HepG2 (cell line): ENCODE results near the gene MYOF. TPM values are rescaled to one million over a fixed set of nuclear protein-coding genes. Genes with fewer than 3 reads are reported as not detected.
A peak's percentile ranks its signal among the peaks of the same experiment; 100 is the strongest.

ENCODE experiments used
- ATAC-seq: fragments of 200-7000 bp; cut with Tn5 transposase; 3 replicates; pipeline ENCODE4 v1.9.1; 2020; ENCODE audit warnings: mild to moderate bottlenecking, moderate library complexity
- BruUV-seq: library from RNA; stranded (reverse); fragments of 400-500 nt; replicated peaks from 2 replicates; lab custom pipeline; 2021; lab: Mats Ljungman, UMichigan
- CTCF ChIA-PET: fragments of 300-600 bp; formaldehyde crosslinking; extraction: SDS; loops from one replicate; lab custom pipeline; 2021; ENCODE audit warnings: low total read pairs, inconsistent platforms, low intra/inter-chr PET ratio; lab: Yijun Ruan, JAX
- POLR2A ChIA-PET: fragments of 350-600 bp; sonication (Branson Sonifier 250); formaldehyde crosslinking; loops from one replicate; lab custom pipeline; 2020; ENCODE audit warnings: antibody characterized with exemption, inconsistent platforms; lab: Yijun Ruan, JAX
- DNase-seq: peaks from one replicate; pipeline ENCODE4 v3.0.0-alpha.2; 2015; ENCODE audit warnings: low spot score
- FAIRE-seq: peaks from 3 replicates; lab custom pipeline; 2011; peaks lifted over from hg19 to GRCh38; lab: Jason Lieb, UNC
- H2AFZ ChIP-seq: one replicate; pipeline ENCODE4 v1.6.1; 2011; ENCODE audit warnings: low read length, inconsistent platforms
- H3K27ac ChIP-seq: fragments of 300-600 bp; 3 replicates; pipeline ENCODE4 v1.8.0; 2011; ENCODE audit warnings: mixed run types, mild to moderate bottlenecking, mixed read lengths, low read length, inconsistent platforms; ENCODE audit not compliant: insufficient read depth; ENCODE audit errors: extremely low read length
- H3K27me3 ChIP-seq, 2 experiments: fragments of 200-600 bp in 1 of 2; 2 replicates in 1 of 2; 3 replicates in 1 of 2; pipeline versions ENCODE4 v1.6.0 to v1.8.0; 2011; ENCODE audit warnings: low read length in 2 of 2, mild to moderate bottlenecking in 2 of 2, moderate library complexity in 2 of 2, inconsistent platforms in 1 of 2; ENCODE audit not compliant: insufficient read depth in 2 of 2, control insufficient read depth in 1 of 2
- H3K36me3 ChIP-seq, 2 experiments: fragments of 200-600 bp in 1 of 2; replicated peaks in 1 of 2; 2 replicates in 1 of 2; 3 replicates in 1 of 2; pipeline versions ENCODE4 v1.5.1 to v1.8.0; 2011; ENCODE audit warnings: low read length in 2 of 2, inconsistent platforms in 1 of 2; ENCODE audit not compliant: insufficient read depth in 2 of 2, control insufficient read depth in 1 of 2
- H3K4me1 ChIP-seq: 2 replicates; pipeline ENCODE4 v1.5.1; 2012; ENCODE audit warnings: low read length, inconsistent platforms; ENCODE audit not compliant: insufficient read depth
- H3K4me2 ChIP-seq: 2 replicates; pipeline ENCODE4 v1.6.0; 2011; ENCODE audit warnings: low read depth, low read length, inconsistent platforms
- H3K4me3 ChIP-seq, 3 experiments: fragments of 200-600 bp in 1 of 3; sonication (generic), shearing (Covaris generic) in 1 of 3; replicated peaks in 1 of 3; 2 replicates each; pipeline ENCODE4 v1.5.1; 2011 to 2016; ENCODE audit warnings: low read length in 3 of 3, inconsistent platforms in 2 of 3, low read depth in 2 of 3, mild to moderate bottlenecking in 2 of 3, control low read depth in 1 of 3, mixed read lengths in 1 of 3; ENCODE audit not compliant: insufficient read depth in 1 of 3
- H3K79me2 ChIP-seq: one replicate; pipeline ENCODE4 v1.6.1; 2011; ENCODE audit warnings: low read length, inconsistent platforms; ENCODE audit not compliant: insufficient read depth
- H3K9ac ChIP-seq: 2 replicates; pipeline ENCODE4 v1.6.0; 2011; ENCODE audit warnings: mild to moderate bottlenecking, low read depth, low read length, inconsistent platforms; ENCODE audit not compliant: insufficient read depth
- H3K9me3 ChIP-seq: 2 replicates; pipeline ENCODE4 v1.5.1; 2012; ENCODE audit warnings: mild to moderate bottlenecking, low read length
- H4K20me1 ChIP-seq: 2 replicates; pipeline ENCODE4 v1.6.0; 2011; ENCODE audit warnings: inconsistent platforms, mild to moderate bottlenecking, low read length, moderate library complexity; ENCODE audit not compliant: insufficient read depth
- ARID4A ChIP-seq: sonication (generic); formaldehyde crosslinking; IDR thresholded peaks from 2 replicates; pipeline ENCODE4 v1.5.0; 2020; ENCODE audit warnings: mild to moderate bottlenecking, missing genetic modification reagents, borderline replicate concordance
- CCDC6 ChIP-seq: sonication (generic); formaldehyde crosslinking; IDR thresholded peaks from 2 replicates; pipeline ENCODE4 v1.8.1; 2022; ENCODE audit warnings: mild to moderate bottlenecking, missing genetic modification reagents, moderate library complexity
- CSRNP1 ChIP-seq: sonication (generic); formaldehyde crosslinking; IDR thresholded peaks from 2 replicates; pipeline ENCODE4 v1.8.1; 2023; ENCODE audit warnings: mild to moderate bottlenecking, missing genetic modification reagents
- FOXP4 ChIP-seq: sonication (generic); formaldehyde crosslinking; IDR thresholded peaks from 2 replicates; pipeline ENCODE4 v1.4.0; 2020; ENCODE audit warnings: missing genetic modification reagents
- GABPA ChIP-seq, 2 experiments: IDR thresholded peaks; 2 replicates each; pipeline ENCODE4 v1.6.1; 2011 to 2016; ENCODE audit warnings: low read depth in 2 of 2, low read length in 1 of 2, missing biosample characterization in 1 of 2, missing genetic modification characterization in 1 of 2
- KDM5B ChIP-seq: sonication (generic); formaldehyde crosslinking; IDR thresholded peaks from 2 replicates; pipeline ENCODE4 v1.4.0; 2020; ENCODE audit warnings: missing genetic modification reagents, mild to moderate bottlenecking, borderline replicate concordance
- MED13 ChIP-seq: sonication (generic); formaldehyde crosslinking; IDR thresholded peaks from 2 replicates; pipeline ENCODE4 v1.5.0; 2020; ENCODE audit warnings: missing genetic modification reagents
- SETDB1 ChIP-seq: sonication (generic); formaldehyde crosslinking; IDR thresholded peaks from 2 replicates; pipeline ENCODE4 v1.5.1; 2020; ENCODE audit warnings: missing genetic modification reagents, mild to moderate bottlenecking, borderline replicate concordance
- ZNF30 ChIP-seq: sonication (generic); formaldehyde crosslinking; IDR thresholded peaks from 2 replicates; pipeline ENCODE4 v1.5.0; 2020; ENCODE audit warnings: mild to moderate bottlenecking, missing genetic modification reagents
- ZNF430 ChIP-seq: sonication (generic); formaldehyde crosslinking; IDR thresholded peaks from 2 replicates; pipeline ENCODE4 v1.9.0; 2021; ENCODE audit warnings: mild to moderate bottlenecking, missing genetic modification reagents
- ZNF557 ChIP-seq: sonication (generic); formaldehyde crosslinking; IDR thresholded peaks from 2 replicates; pipeline ENCODE4 v1.4.0; 2020; ENCODE audit warnings: missing genetic modification reagents
- ZNF558 ChIP-seq: sonication (generic); formaldehyde crosslinking; IDR thresholded peaks from 2 replicates; pipeline ENCODE4 v1.9.0; 2022; ENCODE audit warnings: mild to moderate bottlenecking, missing genetic modification reagents, borderline replicate concordance
- ZNF639 ChIP-seq: conservative IDR thresholded peaks from 2 replicates; pipeline ENCODE4 v1.6.1; 2018; ENCODE audit warnings: missing genetic modification reagents
- ZNF713 ChIP-seq: sonication (generic); formaldehyde crosslinking; IDR thresholded peaks from 2 replicates; pipeline ENCODE4 v1.4.0; 2020; ENCODE audit warnings: mild to moderate bottlenecking, missing genetic modification reagents
- WGBS: methylation state at CpG from one replicate; pipeline ENCODE4 v1.1.6; 2017; ENCODE audit warnings: low lambda C conversion rate; 5-methylcytosine and 5-hydroxymethylcytosine counted together
- in situ Hi-C: cut with HindIII; loops from 2 replicates; pipeline ENCODE4 v1.10.0; 2017; ENCODE audit warnings: low pct_unique_long_range_greater_than_20kb; ENCODE audit not compliant: extremely low pct_ligation_motif_present
- intact Hi-C: fragments of 100-400 bp; cut with micrococcal nuclease; formaldehyde crosslinking; loops from one replicate; pipeline ENCODE4 v1.10.0; 2022; ENCODE audit not compliant: unreplicated experiment
- polyA plus RNA-seq, 8 experiments: library from polyadenylated mRNA; depleted of rRNA in 3 of 8; stranded (reverse) in 7 of 8; unstranded in 1 of 8; fragments of >200 nt; fragmentation: Illumina TruSeq in 4 of 8; extraction: Trizol in 4 of 8; gene quantifications; 2 replicates each; pipeline versions ENCODE4 v1.2.1 to v1.2.3, GENCODE V29; 2011 to 2016; ENCODE audit warnings: low read depth in 4 of 8, missing spikeins in 1 of 8, mixed read lengths in 1 of 8; ENCODE audit not compliant: insufficient read depth in 1 of 8
- total RNA-seq, 5 experiments: library from RNA; depleted of rRNA; stranded (reverse); fragments of >200 nt; fragmentation: Illumina TruSeq; extraction: Trizol; gene quantifications; 2 replicates each; pipeline ENCODE4 v1.2.3, GENCODE V29; 2016; ENCODE audit warnings: low read depth in 1 of 5

The MYOF gene
- total and polyA plus RNA-seq, 2 of the 13 experiments (the other 11 are each of a cell fraction or from before 2014, with no cell fraction given) = 0.18 to 0.42 TPM

- CTCF ChIA-PET = no interaction called here
- Histone ChIP-seq H2AFZ (no peak overlapping the region), H3K9ac (no peak overlapping the region), H3K27me3 (no peaks in the 10 kb centered on the region), H4K20me1 (no peaks in the 10 kb centered on the region), H3K4me2 (peak overlapping the region; percentile 42), H3K79me2 (no peaks in the 10 kb centered on the region), H3K9me3 (no peaks in the 10 kb centered on the region), H3K27ac (no peak overlapping the region), H3K36me3 (no peaks in the 10 kb centered on the region), H3K4me3 (no peak overlapping the region), H3K4me1 (peaks cover 14% of the 10 kb centered on the region)
- FAIRE-seq (no peak), DNase-seq (no peak), ATAC-seq (no peak)
- intact Hi-C loops = loop anchor here (10.0 kb wide), 1 partner anchor 64 kb away; the partner anchor contains the start of gene MYOF
- in situ Hi-C loops = no loop called here
- 69% methylated on average over 6 of the region's 6 CpGs for WGBS
- POLR2A ChIA-PET = no interaction called here
- no TSS peak for BruUV-seq
- no peak for TF ChIP-seq ZNF713 (CRISPR knock-in tag)
- TF ChIP-seq GABPA (IDR thresholded peaks at IDR 0.05; ENCODE audit: low read depth, low read length) = no peak
- no peak for TF ChIP-seq GABPA (CRISPR knock-in tag; IDR thresholded peaks at IDR 0.05; ENCODE audit: low read depth)
- TF ChIP-seq ZNF639 (CRISPR knock-in tag) = no peak
- TF ChIP-seq KDM5B (CRISPR knock-in tag) = no peak
- TF ChIP-seq ZNF30 = no peak
- TF ChIP-seq ZNF430 (CRISPR knock-in tag) = no peak
- no peak for TF ChIP-seq CSRNP1 (CRISPR knock-in tag)
- TF ChIP-seq SETDB1 (CRISPR knock-in tag) = no peak
- no peak for TF ChIP-seq ARID4A (CRISPR knock-in tag)
- no peak for TF ChIP-seq MED13 (CRISPR knock-in tag)
- TF ChIP-seq ZNF558 (CRISPR knock-in tag) = no peak
- TF ChIP-seq FOXP4 (CRISPR knock-in tag) = no peak
- no peak for TF ChIP-seq CCDC6
- TF ChIP-seq ZNF557 (CRISPR knock-in tag) = no peak
Observed at GRCh38 chr10:93420944-93421825, 60.9 kb downstream of the MYOF start.
